IPS-18c (cell line): ENCODE measurements around the gene SETD9.

Experiments
- H3K4me3 ChIP-seq: 2 replicates; pipeline ENCODE4 v1.7.0; 2013; ENCODE audit warnings: low read depth, mild to moderate bottlenecking, low read length, moderate library complexity; ENCODE audit not compliant: insufficient read depth
- H3K9me3 ChIP-seq: one replicate; pipeline ENCODE4 v1.6.1; 2013; ENCODE audit warnings: mild to moderate bottlenecking, low read length, moderate library complexity; ENCODE audit not compliant: control insufficient read depth, insufficient read depth

The SETD9 gene

GRCh38 chr5:56964173-56964572, 54.8 kb downstream of the SETD9 start:
- Histone ChIP-seq H3K9me3 (no peaks in the 10 kb centered on the region), H3K4me3 (no peak overlapping the region)
